ENCODE results near the gene TYW1. TPM values are rescaled to one million over a fixed set of nuclear protein-coding genes. Genes with fewer than 3 reads are reported as not detected.
"Not testable (repeated sequence)": the region's sequence is repeated elsewhere in the genome, so short reads cannot be mapped to it uniquely, and the experiment has no call there.

Gene TYW1
- total RNA-seq, 2 donors from 2014 or later: 24.6 to 30.6 TPM

- TF ChIP-seq POLR2AphosphoS5 (IDR thresholded peaks at IDR 0.05): no peak
- no peak for TF ChIP-seq POLR2A (IDR thresholded peaks at IDR 0.05)
- TF ChIP-seq CTCF (IDR thresholded peaks at IDR 0.05): no peak
- Histone ChIP-seq H3K27me3 (replicated peaks; ENCODE audit: insufficient read depth) (no peaks in the 10 kb centered on the region), H3K4me1 (replicated peaks) (no peaks in the 10 kb centered on the region), H3K4me3 (no peak overlapping the region), H3K36me3 (no peaks in the 10 kb centered on the region), H3K9me3 (no peaks in the 10 kb centered on the region), H3K27ac (no peak overlapping the region)
- 100% methylated on average over 5 of the region's 5 CpGs for WGBS
- intact Hi-C loops (cut with DNase I): no loop called here
- DNase-seq (ENCODE audit: low spot score): no peak
Measured at GRCh38 chr7:67033251-67033650, 36.6 kb downstream of the TYW1 start.

GRCh38 chr7:67036432-67037395, 40.1 kb downstream of the TYW1 start:
- DNase-seq (ENCODE audit: low spot score); H3K4me1 ChIP-seq (replicated peaks); H3K27me3 ChIP-seq (replicated peaks; ENCODE audit: insufficient read depth); H3K9me3 ChIP-seq; H3K36me3 ChIP-seq; intact Hi-C loops (cut with DNase I); H3K4me3 ChIP-seq; H3K27ac ChIP-seq: not testable (repeated sequence)
- WGBS: 87% methylated on average over 10 of the region's 10 CpGs

- H3K27me3 ChIP-seq (replicated peaks; ENCODE audit: insufficient read depth); H3K4me3 ChIP-seq; H3K36me3 ChIP-seq; intact Hi-C loops (cut with DNase I); H3K27ac ChIP-seq; H3K4me1 ChIP-seq (replicated peaks); DNase-seq (ENCODE audit: low spot score); H3K9me3 ChIP-seq: not testable (repeated sequence)
- TF ChIP-seq CTCF (IDR thresholded peaks at IDR 0.05): peak in 1 of 4 experiments; percentile 16
- 34% methylated on average over 2 of the region's 2 CpGs for WGBS
Measured at GRCh38 chr7:67040832-67041231, 44.2 kb downstream of the TYW1 start.

- H3K27me3 ChIP-seq (replicated peaks; ENCODE audit: insufficient read depth); H3K9me3 ChIP-seq; H3K36me3 ChIP-seq; H3K4me1 ChIP-seq (replicated peaks); H3K4me3 ChIP-seq; intact Hi-C loops (cut with DNase I): not testable (repeated sequence)
- peak; percentile 74 for DNase-seq (ENCODE audit: low spot score)
- H3K27ac ChIP-seq: peak overlapping the region; percentile 40 to 71
- WGBS: 73% methylated on average over 5 of the region's 5 CpGs
- TF ChIP-seq POLR2AphosphoS5 (IDR thresholded peaks at IDR 0.05): peak; percentile 73
Measured at GRCh38 chr7:67042781-67043558, 46.3 kb downstream of the TYW1 start.

GRCh38 chr7:67043559-67043930, 46.9 kb downstream of the TYW1 start:
- intact Hi-C loops (cut with DNase I); DNase-seq (ENCODE audit: low spot score): not testable (repeated sequence)
- WGBS: 64% methylated on average over 4 of the region's 4 CpGs

GRCh38 chr7:67045496-67045995, 48.9 kb downstream of the TYW1 start:
- intact Hi-C loops (cut with DNase I): no loop called here
- Histone ChIP-seq H3K4me3 (no peak overlapping the region), H3K36me3 (no peaks in the 10 kb centered on the region), H3K27ac (no peak overlapping the region), H3K4me1 (replicated peaks) (no peaks in the 10 kb centered on the region), H3K9me3 (no peaks in the 10 kb centered on the region), H3K27me3 (replicated peaks; ENCODE audit: insufficient read depth) (no peaks in the 10 kb centered on the region)
- TF ChIP-seq CTCF (IDR thresholded peaks at IDR 0.05) (no peak), POLR2A (IDR thresholded peaks at IDR 0.05) (no peak), POLR2AphosphoS5 (IDR thresholded peaks at IDR 0.05) (no peak)
- DNase-seq (ENCODE audit: low spot score): no peak
- WGBS: 76% methylated on average over 4 of the region's 4 CpGs

More at GRCh38 chr7:67043559-67043930, 46.9 kb downstream of the TYW1 start:
- not testable (repeated sequence) for H3K4me1 ChIP-seq (replicated peaks); H3K4me3 ChIP-seq; H3K27me3 ChIP-seq (replicated peaks; ENCODE audit: insufficient read depth); H3K9me3 ChIP-seq; H3K36me3 ChIP-seq
- H3K27ac ChIP-seq: peak overlapping the region; percentile 18 to 55

- H3K9me3 ChIP-seq; intact Hi-C loops (cut with DNase I); H3K27ac ChIP-seq; DNase-seq (ENCODE audit: low spot score); H3K4me1 ChIP-seq (replicated peaks); H3K36me3 ChIP-seq; H3K27me3 ChIP-seq (replicated peaks; ENCODE audit: insufficient read depth); H3K4me3 ChIP-seq: not testable (repeated sequence)
- 89% methylated on average over 2 of the region's 2 CpGs for WGBS
Measured at GRCh38 chr7:67046819-67047218, 50.2 kb downstream of the TYW1 start.

- H3K27ac ChIP-seq; H3K27me3 ChIP-seq (replicated peaks; ENCODE audit: insufficient read depth); DNase-seq (ENCODE audit: low spot score); H3K36me3 ChIP-seq; H3K4me1 ChIP-seq (replicated peaks); H3K9me3 ChIP-seq; intact Hi-C loops (cut with DNase I); H3K4me3 ChIP-seq: not testable (repeated sequence)
- WGBS: 94% methylated on average over 2 of the region's 2 CpGs
Measured at GRCh38 chr7:67049908-67050307, 53.3 kb downstream of the TYW1 start.

- DNase-seq (ENCODE audit: low spot score); H3K36me3 ChIP-seq; H3K27me3 ChIP-seq (replicated peaks; ENCODE audit: insufficient read depth); H3K4me3 ChIP-seq; H3K27ac ChIP-seq; H3K9me3 ChIP-seq; H3K4me1 ChIP-seq (replicated peaks); intact Hi-C loops (cut with DNase I): not testable (repeated sequence)
- WGBS: 91% methylated on average over 2 of the region's 2 CpGs
Measured at GRCh38 chr7:67052161-67052560, 55.5 kb downstream of the TYW1 start.

Data from prostate gland (tissue), 2 donors.